Thymus (tissue), 11 donors: ENCODE results near the gene CHI3L1. TPM values are rescaled to one million over a fixed set of nuclear protein-coding genes. Genes with fewer than 3 reads are reported as not detected.
A peak's percentile ranks its signal among the peaks of the same experiment; 100 is the strongest.

Experiments used
- DNase-seq, 9 donors: peaks; one replicate each; pipeline ENCODE4 v3.0.0-alpha.2; 2013; ENCODE audit warnings: low spot score in 9 of 9, low read depth in 6 of 9, missing footprints in 1 of 9
- H3K27ac ChIP-seq, 2 donors: one replicate each; pipeline ENCODE4 v1.5.1; 2013; ENCODE audit warnings: control low read depth in 1 of 2, low read depth in 1 of 2, low read length in 1 of 2, mild to moderate bottlenecking in 1 of 2, moderate library complexity in 1 of 2
- H3K27me3 ChIP-seq, 2 donors: one replicate each; pipeline ENCODE4 v1.5.1; 2013; ENCODE audit warnings: low read length in 1 of 2; ENCODE audit not compliant: control insufficient read depth in 2 of 2, insufficient read depth in 1 of 2
- H3K36me3 ChIP-seq, 2 donors: one replicate each; pipeline ENCODE4 v1.5.1; 2013; ENCODE audit warnings: low read length in 1 of 2, mild to moderate bottlenecking in 1 of 2, moderate library complexity in 1 of 2; ENCODE audit not compliant: control insufficient read depth in 2 of 2, insufficient read depth in 2 of 2
- H3K4me1 ChIP-seq, 2 donors: one replicate each; pipeline ENCODE4 v1.5.1; 2013; ENCODE audit warnings: low read length in 2 of 2; ENCODE audit not compliant: control insufficient read depth in 2 of 2, insufficient read depth in 2 of 2
- H3K4me3 ChIP-seq, 2 donors: one replicate each; pipeline ENCODE4 v1.5.1; 2013; ENCODE audit warnings: low read length in 2 of 2, control low read depth in 1 of 2, mild to moderate bottlenecking in 1 of 2
- H3K9me3 ChIP-seq, 2 donors: one replicate each; pipeline ENCODE4 v1.5.1; 2013; ENCODE audit warnings: low read length in 1 of 2, mild to moderate bottlenecking in 1 of 2; ENCODE audit not compliant: control insufficient read depth in 2 of 2, insufficient read depth in 1 of 2
- WGBS: extraction: QIAGEN DNeasy Blood & Tissue Kit; methylation state at CpG from one replicate; pipeline ENCODE4 v1.1.7; 2013; 5-methylcytosine and 5-hydroxymethylcytosine counted together
- polyA plus RNA-seq: library from polyadenylated mRNA; stranded (reverse); fragments of 200-250 nt; gene quantifications from one replicate; pipeline ENCODE4 v1.2.3, GENCODE V29; 2013
- total RNA-seq: library from RNA; stranded (reverse); fragments of 120-200 nt; gene quantifications from one replicate; pipeline ENCODE4 v1.2.4, GENCODE V29; 2013
- donor health status: healthy.

CHI3L1 gene
- total and polyA plus RNA-seq, 2 donors = 7.4 to 26.8 TPM

DNA sequence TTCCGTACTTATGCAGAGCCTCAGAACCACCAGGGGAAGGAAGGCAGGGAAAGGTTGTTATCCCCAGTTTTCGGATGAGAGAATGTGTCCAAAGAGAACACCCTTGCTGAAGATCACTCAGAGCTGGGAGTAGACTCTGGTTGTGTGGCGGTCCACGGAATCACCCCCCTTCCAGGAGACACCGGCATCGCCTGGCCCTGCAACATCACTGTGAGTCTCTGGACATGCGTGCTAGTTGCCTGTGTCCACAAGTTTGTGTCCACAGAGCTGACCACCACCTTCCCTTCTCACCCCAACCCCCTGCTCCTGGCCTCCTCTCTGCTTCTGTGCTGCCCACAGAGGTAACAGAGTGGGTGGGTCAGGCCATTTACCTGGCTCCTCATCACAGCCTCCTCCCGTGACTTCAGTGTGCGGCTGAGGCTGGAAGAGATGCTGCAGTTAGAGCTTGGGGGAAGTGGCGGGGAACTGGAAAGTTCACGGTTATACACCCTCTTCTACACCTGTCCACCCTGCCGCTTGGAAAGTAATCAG is 18.2 kb downstream of the CHI3L1 start:
- Histone ChIP-seq H3K9me3 (no peaks in the 10 kb centered on the region), H3K4me1 (peaks cover 0 to 2% of the 10 kb centered on the region in 2 donors), H3K27ac (no peak overlapping the region), H3K36me3 (no peaks in the 10 kb centered on the region), H3K27me3 (peaks cover 0 to 5% of the 10 kb centered on the region in 2 donors), H3K4me3 (no peak overlapping the region)
- 98% methylated on average over 12 of the region's 12 CpGs for WGBS
- DNase-seq = no peak

DNA sequence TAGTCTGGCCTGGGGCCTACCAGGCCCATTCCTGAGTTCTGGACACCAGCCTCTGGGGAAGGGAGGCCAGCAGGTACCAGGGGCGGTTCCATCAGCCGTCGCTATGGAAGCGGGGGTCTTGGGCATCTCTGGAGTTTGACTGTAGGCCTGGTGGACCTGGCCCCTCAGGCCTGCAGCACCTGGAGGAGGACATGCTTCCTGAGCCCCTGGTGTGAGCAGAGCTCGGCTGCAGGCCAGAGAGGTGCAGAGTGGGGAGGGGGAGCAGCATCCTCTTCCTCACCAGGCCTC is 18.6 kb downstream of the CHI3L1 start:
- Histone ChIP-seq H3K4me1 (peaks cover 0 to 2% of the 10 kb centered on the region in 2 donors), H3K9me3 (no peaks in the 10 kb centered on the region), H3K36me3 (no peaks in the 10 kb centered on the region), H3K27ac (no peak overlapping the region), H3K27me3 (peaks cover 0 to 5% of the 10 kb centered on the region in 2 donors), H3K4me3 (no peak overlapping the region)
- 96% methylated on average over 5 of the region's 5 CpGs for WGBS
- no peak for DNase-seq

DNA sequence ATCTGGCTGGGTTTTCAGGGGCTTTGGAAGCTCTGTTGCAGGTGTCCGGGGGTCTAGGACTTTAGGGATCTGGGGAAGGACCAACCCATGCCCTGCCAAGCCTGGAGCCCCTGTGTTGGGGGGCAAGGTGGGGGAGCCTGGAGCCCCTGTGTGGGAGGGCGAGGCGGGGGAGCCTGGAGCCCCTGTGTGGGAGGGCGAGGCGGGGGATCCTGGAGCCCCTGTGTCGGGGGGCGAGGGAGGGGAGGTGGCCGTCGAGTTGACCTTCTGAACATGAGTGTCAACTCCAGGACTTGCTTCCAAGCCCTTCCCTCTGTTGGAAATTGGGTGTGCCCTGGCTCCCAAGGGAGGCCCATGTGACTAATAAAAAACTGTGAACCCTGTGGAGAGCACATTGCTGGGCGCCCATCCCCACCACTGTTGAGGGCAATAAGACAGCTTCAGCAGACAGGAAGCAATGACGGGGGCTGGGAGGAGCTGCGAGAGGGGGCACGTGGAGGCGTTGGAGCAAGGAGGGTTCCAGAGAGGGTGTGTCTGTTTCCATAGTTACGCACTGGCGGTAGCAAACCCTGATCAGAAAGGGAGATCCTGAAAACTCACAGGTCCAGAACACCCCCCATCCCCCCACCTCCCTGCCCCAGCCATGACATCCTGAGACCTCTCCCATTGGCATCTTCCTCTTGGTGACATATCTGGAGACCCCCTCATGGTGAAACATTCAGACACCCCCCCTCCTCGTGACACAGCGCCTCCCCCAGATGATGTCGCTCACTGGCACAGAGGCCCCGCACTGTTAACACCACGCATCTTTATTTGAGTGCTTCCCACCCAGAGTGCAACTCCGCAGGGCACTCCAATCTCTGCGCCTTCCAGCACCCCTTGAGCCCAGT is 19.2 kb downstream of the CHI3L1 start:
- peaks cover 0 to 7% of the 10 kb centered on the region in 2 donors for H3K27me3 ChIP-seq
- DNase-seq = peak in 1 of 9 donors; percentile 33
- no peak overlapping the region for H3K27ac ChIP-seq
- H3K36me3 ChIP-seq = no peaks in the 10 kb centered on the region
- no peaks in the 10 kb centered on the region for H3K9me3 ChIP-seq
- 80% methylated on average over 23 of the region's 23 CpGs for WGBS
- H3K4me1 ChIP-seq = peaks cover 0 to 2% of the 10 kb centered on the region in 2 donors
- H3K4me3 ChIP-seq = no peak overlapping the region

DNA sequence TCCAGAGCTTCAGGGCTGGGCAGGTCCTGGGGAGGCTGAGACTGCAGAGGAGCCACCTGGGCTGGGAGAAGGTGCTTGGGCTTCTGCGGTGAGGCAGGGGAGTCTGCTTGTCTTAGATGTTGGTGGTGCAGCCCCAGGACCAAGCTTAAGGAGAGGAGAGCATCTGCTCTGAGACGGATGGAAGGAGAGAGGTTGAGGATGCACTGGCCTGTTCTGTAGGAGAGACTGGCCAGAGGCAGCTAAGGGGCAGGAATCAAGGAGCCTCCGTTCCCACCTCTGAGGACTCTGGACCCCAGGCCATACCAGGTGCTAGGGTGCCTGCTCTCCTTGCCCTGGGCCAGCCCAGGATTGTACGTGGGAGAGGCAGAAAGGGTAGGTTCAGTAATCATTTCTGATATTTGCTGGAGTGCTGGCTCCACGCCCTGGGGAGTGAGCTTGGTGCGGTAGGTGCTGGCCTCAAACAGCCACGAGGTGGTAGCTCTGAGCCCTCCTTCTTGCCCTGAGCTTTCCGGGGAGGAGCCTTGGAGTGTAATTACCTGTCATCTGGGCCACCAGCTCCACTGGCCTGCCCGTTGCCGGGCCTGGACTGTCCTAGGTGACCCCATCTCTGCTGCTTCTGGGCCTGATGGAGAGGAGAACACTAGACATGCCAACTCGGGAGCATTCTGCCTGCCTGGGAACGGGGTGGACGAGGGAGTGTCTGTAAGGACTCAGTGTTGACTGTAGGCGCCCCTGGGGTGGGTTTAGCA is 20.1 kb downstream of the CHI3L1 start:
- no peak overlapping the region for H3K27ac ChIP-seq
- H3K27me3 ChIP-seq = peaks cover 0 to 7% of the 10 kb centered on the region in 2 donors
- peak in 2 of 9 donors; percentile 5 to 25 for DNase-seq
- WGBS = 68% methylated on average over 14 of the region's 14 CpGs
- H3K36me3 ChIP-seq = no peaks in the 10 kb centered on the region
- H3K9me3 ChIP-seq = no peaks in the 10 kb centered on the region
- no peak overlapping the region for H3K4me3 ChIP-seq
- H3K4me1 ChIP-seq = peaks cover 0 to 2% of the 10 kb centered on the region in 2 donors

- Histone ChIP-seq H3K9me3 (no peaks in the 10 kb centered on the region), H3K4me3 (no peak overlapping the region), H3K4me1 (peaks cover 0 to 2% of the 10 kb centered on the region in 2 donors), H3K27me3 (peaks cover 0 to 7% of the 10 kb centered on the region in 2 donors), H3K27ac (no peak overlapping the region), H3K36me3 (no peaks in the 10 kb centered on the region)
- DNase-seq = no peak
- WGBS = 98% methylated on average over 8 of the region's 8 CpGs
Measured at GRCh38 chr1:203165800-203166161, 20.7 kb downstream of the CHI3L1 start.

DNA sequence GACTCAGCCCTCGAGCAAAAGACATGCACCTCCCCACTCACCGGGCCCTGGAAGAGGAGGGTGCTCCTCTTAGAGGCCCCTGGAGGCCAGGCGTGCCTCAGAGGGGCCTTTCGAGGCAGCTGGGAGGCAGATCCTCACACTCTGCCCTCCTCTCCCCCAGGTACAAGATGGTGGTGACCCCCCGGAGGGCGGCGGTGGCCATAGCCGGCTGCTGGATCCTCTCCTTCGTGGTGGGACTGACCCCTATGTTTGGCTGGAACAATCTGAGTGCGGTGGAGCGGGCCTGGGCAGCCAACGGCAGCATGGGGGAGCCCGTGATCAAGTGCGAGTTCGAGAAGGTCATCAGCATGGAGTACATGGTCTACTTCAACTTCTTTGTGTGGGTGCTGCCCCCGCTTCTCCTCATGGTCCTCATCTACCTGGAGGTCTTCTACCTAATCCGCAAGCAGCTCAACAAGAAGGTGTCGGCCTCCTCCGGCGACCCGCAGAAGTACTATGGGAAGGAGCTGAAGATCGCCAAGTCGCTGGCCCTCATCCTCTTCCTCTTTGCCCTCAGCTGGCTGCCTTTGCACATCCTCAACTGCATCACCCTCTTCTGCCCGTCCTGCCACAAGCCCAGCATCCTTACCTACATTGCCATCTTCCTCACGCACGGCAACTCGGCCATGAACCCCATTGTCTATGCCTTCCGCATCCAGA is 21.3 kb downstream of the CHI3L1 start:
- Histone ChIP-seq H3K27me3 (peaks cover 0 to 7% of the 10 kb centered on the region in 2 donors), H3K27ac (no peak overlapping the region), H3K4me1 (peaks cover 0 to 2% of the 10 kb centered on the region in 2 donors), H3K4me3 (no peak overlapping the region), H3K9me3 (no peaks in the 10 kb centered on the region), H3K36me3 (no peaks in the 10 kb centered on the region)
- no peak for DNase-seq
- WGBS = 95% methylated on average over 28 of the region's 28 CpGs

- Histone ChIP-seq H3K27me3 (peaks cover 0 to 9% of the 10 kb centered on the region in 2 donors), H3K4me3 (no peak overlapping the region), H3K36me3 (no peaks in the 10 kb centered on the region), H3K9me3 (no peaks in the 10 kb centered on the region), H3K27ac (no peak overlapping the region), H3K4me1 (peaks cover 0 to 2% of the 10 kb centered on the region in 2 donors)
- WGBS = 74% methylated on average over 7 of the region's 7 CpGs
- DNase-seq = no peak
Measured at GRCh38 chr1:203163891-203164635, 22.4 kb downstream of the CHI3L1 start.

DNA sequence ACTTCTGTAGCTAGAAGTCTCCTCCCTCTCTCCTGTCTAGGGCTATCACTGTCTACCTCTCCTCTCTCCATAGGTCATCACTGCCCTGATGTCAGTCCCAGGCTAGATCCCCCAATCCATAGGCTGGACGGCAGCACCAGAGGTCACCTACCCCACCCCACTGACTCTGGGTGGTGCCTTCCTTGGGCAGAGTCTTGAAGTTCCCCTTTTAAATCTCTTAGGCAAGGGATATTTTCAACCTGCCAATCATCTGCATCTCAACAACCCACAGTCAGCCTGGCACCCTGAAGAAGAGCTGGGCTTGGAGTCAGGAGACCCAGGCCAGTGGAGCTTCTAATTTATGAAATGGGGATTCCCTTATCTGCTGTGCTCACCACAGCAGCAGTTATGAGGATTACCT is 24.1 kb downstream of the CHI3L1 start:
- H3K36me3 ChIP-seq = no peaks in the 10 kb centered on the region
- H3K4me1 ChIP-seq = peaks cover 0 to 2% of the 10 kb centered on the region in 2 donors
- H3K27ac ChIP-seq = no peak overlapping the region
- peaks cover 0 to 13% of the 10 kb centered on the region in 2 donors for H3K27me3 ChIP-seq
- no peak overlapping the region for H3K4me3 ChIP-seq
- no peak for DNase-seq
- WGBS = 40% methylated on average over 1 of the region's 1 CpG
- no peaks in the 10 kb centered on the region for H3K9me3 ChIP-seq
